OCI-LY1 (cell line): ENCODE measurements around the gene ALLC.
"Not testable (repeated sequence)": the region's sequence is repeated elsewhere in the genome, so short reads cannot be mapped to it uniquely, and the experiment has no call there.

Source experiments
- H2AFZ ChIP-seq: fragments of 200-600 bp; sonication (generic), shearing (Covaris generic); 2 replicates; pipeline ENCODE4 v1.6.0; 2014; ENCODE audit warnings: antibody characterized with exemption, mild to moderate bottlenecking, low read length
- H3F3A ChIP-seq: fragments of 200-600 bp; sonication (generic), shearing (Covaris generic); 2 replicates; pipeline ENCODE4 v1.6.0; 2014; ENCODE audit warnings: mild to moderate bottlenecking, antibody characterized with exemption, low read length, moderate library complexity; ENCODE audit not compliant: insufficient read depth
- H3K27ac ChIP-seq: fragments of 200-600 bp; sonication (generic); 2 replicates; pipeline ENCODE4 v1.5.1; 2014; ENCODE audit warnings: low read length, mixed run types, mild to moderate bottlenecking, low read depth; ENCODE audit not compliant: poor library complexity, severe bottlenecking
- H3K27me3 ChIP-seq: fragments of 200-600 bp; sonication (generic); 2 replicates; pipeline ENCODE4 v1.6.0; 2014; ENCODE audit warnings: antibody characterized with exemption, mild to moderate bottlenecking, low read length, moderate library complexity; ENCODE audit not compliant: insufficient read depth
- H3K36me3 ChIP-seq: fragments of 200-600 bp; sonication (generic); 2 replicates; pipeline ENCODE4 v1.6.1; 2014; ENCODE audit warnings: mild to moderate bottlenecking, antibody characterized with exemption, low read length, moderate library complexity, mixed read lengths; ENCODE audit not compliant: insufficient read depth
- H3K4me1 ChIP-seq: fragments of 200-600 bp; sonication (generic); 2 replicates; pipeline ENCODE4 v1.5.1; 2014; ENCODE audit warnings: mild to moderate bottlenecking, low read length, moderate library complexity; ENCODE audit not compliant: insufficient read depth, severe bottlenecking
- H3K4me2 ChIP-seq: fragments of 200-600 bp; sonication (generic), shearing (Covaris generic); 2 replicates; pipeline ENCODE4 v1.6.1; 2014; ENCODE audit warnings: low read length
- H3K4me3 ChIP-seq: fragments of 200-600 bp; sonication (generic); 2 replicates; pipeline ENCODE4 v1.5.1; 2014; ENCODE audit warnings: low read length, low read depth, mild to moderate bottlenecking, mixed read lengths; ENCODE audit not compliant: poor library complexity, severe bottlenecking
- H3K79me2 ChIP-seq: fragments of 200-600 bp; shearing (Covaris generic); 2 replicates; pipeline ENCODE4 v1.6.1; 2016; ENCODE audit warnings: mixed run types, low read length, mixed read lengths; ENCODE audit not compliant: insufficient read depth
- H3K9ac ChIP-seq: fragments of 200-600 bp; sonication (generic), shearing (Covaris generic); 2 replicates; pipeline ENCODE4 v1.6.1; 2014; ENCODE audit warnings: mild to moderate bottlenecking, low read length, mixed read lengths
- H3K9me2 ChIP-seq: fragments of 200-600 bp; sonication (generic), shearing (Covaris generic); 2 replicates; pipeline ENCODE4 v1.6.1; 2014; ENCODE audit warnings: low read depth, mild to moderate bottlenecking, low read length, mixed read lengths
- H3K9me3 ChIP-seq: fragments of 200-600 bp; shearing (Covaris generic); 2 replicates; pipeline ENCODE4 v1.6.1; 2014; ENCODE audit warnings: low read length, mixed read lengths
- H4K20me1 ChIP-seq: fragments of 200-600 bp; sonication (generic), shearing (Covaris generic); 2 replicates; pipeline ENCODE4 v1.6.0; 2016; ENCODE audit warnings: mild to moderate bottlenecking, low read length; ENCODE audit not compliant: insufficient read depth
- CTCF ChIP-seq: fragments of 200-600 bp; sonication (generic), shearing (Covaris generic); IDR thresholded peaks from 2 replicates; pipeline ENCODE4 v1.5.1; 2017; ENCODE audit warnings: mild to moderate bottlenecking, antibody characterized with exemption, low read length, moderate library complexity, mixed read lengths
- EZH2 ChIP-seq: fragments of 200-600 bp; sonication (generic), shearing (Covaris generic); IDR thresholded peaks from 2 replicates; pipeline ENCODE4 v1.8.0; 2017; ENCODE audit warnings: borderline replicate concordance, mixed run types, mild to moderate bottlenecking, antibody characterized with exemption, low read length, moderate library complexity, mixed read lengths

ALLC gene

GRCh38 chr2:3659447-3660432, 1.7 kb downstream of the ALLC start:
- H3K4me1 ChIP-seq: peaks cover 93% of the 10 kb centered on the region
- H3K4me3 ChIP-seq: peak overlapping the region; percentile 36
- no peaks in the 10 kb centered on the region for H3K9me2 ChIP-seq
- peak overlapping the region; percentile 60 for H3K4me2 ChIP-seq
- no peak for TF ChIP-seq EZH2
- TF ChIP-seq CTCF: no peak
- H3K9me3 ChIP-seq: no peaks in the 10 kb centered on the region
- H3K79me2 ChIP-seq: no peaks in the 10 kb centered on the region
- H3K27ac ChIP-seq: peak overlapping the region; percentile 99
- H2AFZ ChIP-seq: no peak overlapping the region
- H3K36me3 ChIP-seq: no peaks in the 10 kb centered on the region
- peak overlapping the region; percentile 82 for H3K9ac ChIP-seq
- H4K20me1 ChIP-seq: no peaks in the 10 kb centered on the region
- peaks cover 8% of the 10 kb centered on the region for H3F3A ChIP-seq
- H3K27me3 ChIP-seq: no peaks in the 10 kb centered on the region

GRCh38 chr2:3660640-3661039, 2.6 kb downstream of the ALLC start:
- H3K36me3 ChIP-seq, H3K9me3 ChIP-seq, H3K9me2 ChIP-seq, H2AFZ ChIP-seq, H4K20me1 ChIP-seq, H3K79me2 ChIP-seq, H3K27me3 ChIP-seq, H3F3A ChIP-seq, H3K4me3 ChIP-seq: not testable (repeated sequence)
- Histone ChIP-seq H3K4me2 (peak overlapping the region; percentile 60; the same call in 1 of the 2 replicates), H3K4me1 (peaks cover 84% of the 10 kb centered on the region), H3K27ac (peak overlapping the region; percentile 99), H3K9ac (peak overlapping the region; percentile 56; the same call in 1 of the 2 replicates)

- Histone ChIP-seq H3K27ac (peak overlapping the region; percentile 99), H3K9me3 (no peaks in the 10 kb centered on the region), H3F3A (peaks cover 8% of the 10 kb centered on the region), H3K9ac (peak overlapping the region; percentile 56; the same call in 1 of the 2 replicates), H3K9me2 (no peaks in the 10 kb centered on the region), H3K4me1 (peaks cover 84% of the 10 kb centered on the region), H4K20me1 (no peaks in the 10 kb centered on the region), H3K36me3 (no peaks in the 10 kb centered on the region), H3K4me3 (no peak overlapping the region), H3K4me2 (peak overlapping the region; percentile 32; the same call in 1 of the 2 replicates), H3K27me3 (no peaks in the 10 kb centered on the region), H2AFZ (no peak overlapping the region), H3K79me2 (no peaks in the 10 kb centered on the region)
- TF ChIP-seq EZH2: no peak
- no peak for TF ChIP-seq CTCF
Observed at GRCh38 chr2:3661149-3661660, 3.2 kb downstream of the ALLC start.
